GM10248 (cell line): ENCODE data around the gene NLRP8.
"Not testable (repeated sequence)": the region's sequence is repeated elsewhere in the genome, so short reads cannot be mapped to it uniquely, and the experiment has no call there.

Source experiments
- CTCF ChIA-PET: fragments of 300-600 bp; sonication (Branson Sonifier 250); formaldehyde crosslinking; extraction: SDS; loops from one replicate; lab custom pipeline; 2021; ENCODE audit warnings: antibody characterized with exemption; lab: Yijun Ruan, JAX
- POLR2A ChIA-PET: fragments of 350-650 bp; sonication (Branson Sonifier 250); formaldehyde crosslinking; extraction: SDS; loops from one replicate; lab custom pipeline; 2020; ENCODE audit warnings: antibody characterized with exemption; lab: Yijun Ruan, JAX
- DNase-seq: peaks from one replicate; pipeline ENCODE4 v3.0.0; 2012; ENCODE audit errors: extremely low spot score
- CTCF ChIP-seq: IDR thresholded peaks from 2 replicates; pipeline ENCODE4 v1.5.1; 2012; ENCODE audit warnings: mild to moderate bottlenecking, low read depth; ENCODE audit errors: extremely low read depth, missing control alignments, control extremely low read depth

Gene NLRP8

GRCh38 chr19:55909801-55910200 lies 37.8 kb upstream of the NLRP8 start:
- DNase-seq = no peak
- ChIA-PET POLR2A (no interaction called here), CTCF (no interaction called here)
- no peak for TF ChIP-seq CTCF

DNA sequence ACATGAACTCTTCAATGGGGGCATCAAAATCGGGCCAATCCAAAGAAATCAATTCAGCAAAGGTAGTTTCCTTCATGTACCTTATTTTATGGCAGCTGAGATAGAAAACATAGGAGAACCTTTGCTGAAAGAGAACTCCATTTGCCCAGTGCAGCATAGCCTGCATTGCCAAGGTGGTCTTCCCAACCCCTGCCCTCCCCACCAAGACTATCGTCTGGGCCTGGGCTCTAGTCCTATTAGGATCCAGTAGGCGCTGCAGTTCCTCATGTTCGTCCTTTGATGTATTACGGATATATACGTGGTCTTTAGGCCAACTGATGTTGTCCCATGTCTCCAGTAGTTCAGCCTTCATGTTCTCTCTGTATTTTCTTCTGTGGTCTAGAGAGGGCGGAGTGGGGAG lies 34.7 kb upstream of the NLRP8 start:
- CTCF ChIA-PET = interaction anchor here (1.3 kb wide), 1 partner anchor 12 kb away, joined by 3 read pairs; no protein-coding TSS in a partner anchor
- POLR2A ChIA-PET = no interaction called here
- DNase-seq = no peak
- TF ChIP-seq CTCF = no peak

GRCh38 chr19:55913643-55914268 lies 33.9 kb upstream of the NLRP8 start:
- no peak for DNase-seq
- POLR2A ChIA-PET = no interaction called here
- no peak for TF ChIP-seq CTCF
- CTCF ChIA-PET = no interaction called here

- no peak for TF ChIP-seq CTCF
- ChIA-PET CTCF (no interaction called here), POLR2A (no interaction called here)
- DNase-seq = no peak
These were observed 24.1 kb upstream of the NLRP8 start for GRCh38 chr19:55923556-55923955.

- TF ChIP-seq CTCF = no peak
- no peak for DNase-seq
- CTCF ChIA-PET = no interaction called here
- POLR2A ChIA-PET = no interaction called here
These were observed 19.6 kb upstream of the NLRP8 start for GRCh38 chr19:55927991-55928390.

GRCh38 chr19:55929258-55929657 lies 18.4 kb upstream of the NLRP8 start:
- CTCF ChIA-PET, POLR2A ChIA-PET, DNase-seq: not testable (repeated sequence)

- DNase-seq = no peak
- CTCF ChIA-PET = no interaction called here
- POLR2A ChIA-PET = no interaction called here
- TF ChIP-seq CTCF = no peak
These were observed 16.6 kb upstream of the NLRP8 start for GRCh38 chr19:55930996-55931515.
